HCT116 (cell line): ENCODE data around the gene NOL9. TPM values are rescaled to one million over a fixed set of nuclear protein-coding genes. Genes with fewer than 3 reads are reported as not detected.

Experiments
- ATAC-seq: fragments of 200-7000 bp; cut with Tn5 transposase; 2 replicates; pipeline ENCODE4 v1.9.1; 2020; ENCODE audit warnings: mild to moderate bottlenecking, moderate library complexity
- BruUV-seq: library from RNA; stranded (reverse); fragments of 400-500 nt; replicated peaks from 2 replicates; lab custom pipeline; 2021; lab: Mats Ljungman, UMichigan
- CTCF ChIA-PET: fragments of 300-600 bp; sonication (Branson Sonifier 250); formaldehyde crosslinking; loops from one replicate; lab custom pipeline; 2021; ENCODE audit warnings: antibody characterized with exemption; lab: Charles Lee
- POLR2A ChIA-PET: fragments of 300-600, 350-600 bp; sonication (Branson Sonifier 250); formaldehyde crosslinking; loops from one replicate; lab custom pipeline; 2021; ENCODE audit warnings: antibody characterized with exemption; lab: Charles Lee
- RAD21 ChIA-PET, 2 experiments: fragments of 300-600 bp; sonication (Branson Sonifier 250); formaldehyde crosslinking; loops; one replicate each; lab custom pipeline; 2023; ENCODE audit warnings: low total read pairs in 2 of 2; ENCODE audit not compliant: uncharacterized antibody in 2 of 2, unreplicated experiment in 2 of 2, low non-redundant PET in 1 of 2; lab: Charles Lee
- DNase-seq: peaks from one replicate; pipeline ENCODE4 v3.0.0-alpha.2; 2010; ENCODE audit warnings: low read depth, low spot score
- H2AFZ ChIP-seq: fragments of 200-600 bp; shearing (Covaris generic), sonication (generic); 2 replicates; pipeline ENCODE4 v1.6.1; 2017; ENCODE audit warnings: low read depth, mixed run types, mixed read lengths, antibody characterized with exemption, low read length; ENCODE audit not compliant: poor library complexity, severe bottlenecking
- H3K27ac ChIP-seq: 2 replicates; pipeline ENCODE4 v1.5.1; 2012; ENCODE audit warnings: low read depth, low read length
- H3K27me3 ChIP-seq: fragments of 200-600 bp; sonication (generic); 2 replicates; pipeline ENCODE4 v1.6.1; 2016; ENCODE audit warnings: mixed run types, low read length, mixed read lengths; ENCODE audit not compliant: insufficient read depth
- H3K36me3 ChIP-seq, 2 experiments: fragments of 200-500 bp in 1 of 2; fragments of 200-600 bp in 1 of 2; sonication (Bioruptor generic) in 1 of 2; sonication (generic) in 1 of 2; 2 replicates each; pipeline versions ENCODE4 v1.5.1 to v1.6.1; 2014 to 2016; ENCODE audit warnings: low read length in 2 of 2, inconsistent platforms in 1 of 2, mixed read lengths in 1 of 2, mixed run types in 1 of 2; ENCODE audit not compliant: insufficient read depth in 2 of 2, control insufficient read depth in 1 of 2
- H3K4me1 ChIP-seq, 2 experiments: fragments of 200-600 bp in 1 of 2; sonication (generic) in 1 of 2; 2 replicates each; pipeline versions ENCODE4 v1.5.1 to v1.6.1; 2012 to 2017; ENCODE audit warnings: low read length in 2 of 2, inconsistent platforms in 1 of 2, mild to moderate bottlenecking in 1 of 2, mixed read lengths in 1 of 2, mixed run types in 1 of 2, moderate library complexity in 1 of 2; ENCODE audit not compliant: insufficient read depth in 2 of 2, control insufficient read depth in 1 of 2
- H3K4me2 ChIP-seq: fragments of 200-600 bp; sonication (generic); 2 replicates; pipeline ENCODE4 v1.6.1; 2017; ENCODE audit warnings: mixed run types, low read length, mixed read lengths
- H3K4me3 ChIP-seq, 2 experiments: fragments of 200-600 bp in 1 of 2; sonication (generic) in 1 of 2; replicated peaks in 1 of 2; 2 replicates each; pipeline ENCODE4 v1.5.1; 2011 to 2016; ENCODE audit warnings: low read length in 2 of 2, control low read depth in 1 of 2, low read depth in 1 of 2, mild to moderate bottlenecking in 1 of 2, mixed read lengths in 1 of 2, mixed run types in 1 of 2
- H3K79me2 ChIP-seq: fragments of 200-600 bp; sonication (generic); 2 replicates; pipeline ENCODE4 v1.6.1; 2017; ENCODE audit warnings: mild to moderate bottlenecking, mixed run types, low read length, moderate library complexity, mixed read lengths; ENCODE audit not compliant: insufficient read depth
- H3K9ac ChIP-seq: fragments of 200-600 bp; sonication (generic); 2 replicates; pipeline ENCODE4 v1.6.1; 2016; ENCODE audit warnings: low read length, mixed read lengths
- H3K9me2 ChIP-seq: fragments of 200-600 bp; sonication (generic), shearing (Covaris generic); 2 replicates; pipeline ENCODE4 v1.6.1; 2017; ENCODE audit warnings: mixed run types, mild to moderate bottlenecking, moderate library complexity; ENCODE audit not compliant: insufficient read depth
- H3K9me3 ChIP-seq, 2 experiments: fragments of 200-500 bp in 1 of 2; fragments of 200-600 bp in 1 of 2; sonication (Bioruptor generic) in 1 of 2; sonication (generic) in 1 of 2; 2 replicates each; pipeline ENCODE4 v1.6.1; 2014 to 2017; ENCODE audit warnings: low read length in 2 of 2, mixed read lengths in 2 of 2, inconsistent platforms in 1 of 2, low read depth in 1 of 2, mild to moderate bottlenecking in 1 of 2, mixed run types in 1 of 2, moderate library complexity in 1 of 2; ENCODE audit not compliant: control insufficient read depth in 1 of 2, insufficient read depth in 1 of 2
- H4K20me1 ChIP-seq: fragments of 200-600 bp; sonication (generic), shearing (Covaris generic); 2 replicates; pipeline ENCODE4 v1.6.1; 2017; ENCODE audit warnings: mixed run types, mild to moderate bottlenecking, moderate library complexity; ENCODE audit not compliant: insufficient read depth
- CEBPB ChIP-seq: IDR thresholded peaks from 2 replicates; pipeline ENCODE4 v1.6.1; 2012; ENCODE audit warnings: low read depth
- CTCF ChIP-seq, 3 experiments: fragments of 200-600 bp in 1 of 3; sonication (generic) in 1 of 3; IDR thresholded peaks in 2 of 3; conservative IDR thresholded peaks in 1 of 3; 2 replicates each; pipeline ENCODE4 v1.5.1; 2012 to 2017; ENCODE audit warnings: low read depth in 2 of 3, low read length in 2 of 3, antibody characterized with exemption in 1 of 3, borderline replicate concordance in 1 of 3, control low read depth in 1 of 3, mild to moderate bottlenecking in 1 of 3, mixed read lengths in 1 of 3, mixed run types in 1 of 3, moderate library complexity in 1 of 3; ENCODE audit not compliant: insufficient read depth in 1 of 3
- FOSL1 ChIP-seq: IDR thresholded peaks from 2 replicates; pipeline ENCODE4 v1.6.1; 2012; ENCODE audit warnings: low read depth
- JUND ChIP-seq: IDR thresholded peaks from 2 replicates; pipeline ENCODE4 v1.6.1; 2012
- POLR2A ChIP-seq: IDR thresholded peaks from 2 replicates; pipeline ENCODE4 v1.7.0; 2011; ENCODE audit warnings: borderline replicate concordance; ENCODE audit not compliant: insufficient read depth, insufficient read length; ENCODE audit errors: extremely low read depth
- SIN3A ChIP-seq: IDR thresholded peaks from 2 replicates; pipeline ENCODE4 v1.6.1; 2012; ENCODE audit warnings: low read depth
- ZFX ChIP-seq: fragments of 450-650 bp; IDR thresholded peaks from 2 replicates; pipeline ENCODE4 v1.6.1; 2017
- intact Hi-C: fragments of 100-400 bp; cut with micrococcal nuclease; formaldehyde crosslinking; loops from 2 replicates; pipeline ENCODE4 v1.10.0; 2022
- total RNA-seq: library from RNA; stranded (reverse); gene quantifications from one replicate; pipeline ENCODE4 v1.2.1, GENCODE V29; 2021; ENCODE audit not compliant: unreplicated experiment

Gene NOL9
- total RNA-seq, 1 experiment from 2014 or later = 46.4 TPM

DNA sequence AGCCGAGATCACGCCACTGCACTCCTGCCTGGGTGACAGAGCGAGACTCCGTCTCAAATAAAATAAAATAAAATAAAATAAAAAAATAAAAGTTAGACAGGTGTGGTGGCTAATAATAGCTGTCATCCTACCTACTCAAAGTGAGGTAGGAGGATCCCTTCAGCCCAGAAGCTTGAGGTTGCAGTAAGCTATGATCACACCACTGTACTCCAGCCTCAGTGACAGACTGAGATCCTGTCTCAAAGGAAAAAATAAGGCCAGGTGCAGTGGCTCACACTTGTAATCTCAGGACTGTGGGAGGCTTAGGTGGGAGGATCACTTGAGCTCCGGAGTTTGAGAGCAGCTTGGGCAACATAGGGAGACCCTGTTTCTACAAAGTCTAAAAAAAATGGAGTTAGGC is 18.0 kb downstream of the NOL9 start:
- CTCF ChIA-PET = interaction anchor here (1.5 kb wide), 1 partner anchor 13 kb away, joined by 6 read pairs; no protein-coding TSS in a partner anchor
- no TSS peak for BruUV-seq
- H3K4me2 ChIP-seq = no peak overlapping the region

More for the DNA sequence above, 18.0 kb downstream of the NOL9 start:
- RAD21 ChIA-PET = no interaction called here
- Histone ChIP-seq H3K27ac (no peak overlapping the region), H3K36me3 (peaks cover 15 to 45% of the 10 kb centered on the region in 2 experiments), H3K9me2 (no peaks in the 10 kb centered on the region), H3K4me1 (no peaks in the 10 kb centered on the region), H3K9me3 (no peaks in the 10 kb centered on the region), H2AFZ (no peak overlapping the region), H3K79me2 (peaks cover 51% of the 10 kb centered on the region)
- DNase-seq = no peak
- POLR2A ChIA-PET = no interaction called here
- intact Hi-C loops = no loop called here
- ATAC-seq = no peak
- TF ChIP-seq POLR2A (no peak), ZFX (no peak), FOSL1 (no peak), CTCF (IDR thresholded peaks at IDR 0.05 in 2 of 3, conservative IDR thresholded peaks at IDR 0.05 in 1 of 3; ENCODE audit: borderline replicate concordance in 1 of 3, insufficient read depth in 1 of 3, low read depth in 2 of 3, low read length in 2 of 3) (no peak), JUND (no peak), SIN3A (no peak), CEBPB (no peak)
- TF ChIP-seq, all 23 proteins: peak for 0
- H3K4me3 ChIP-seq = no peak overlapping the region
- H3K9ac ChIP-seq = no peak overlapping the region
- H4K20me1 ChIP-seq = peaks cover 3% of the 10 kb centered on the region; the same call in 1 of the 2 replicates
- H3K27me3 ChIP-seq = no peaks in the 10 kb centered on the region
